ENCODE measurements around the gene SPATA2L.
"Not testable (repeated sequence)": the region's sequence is repeated elsewhere in the genome, so short reads cannot be mapped to it uniquely, and the experiment has no call there.

Gene SPATA2L

GRCh38 chr16:89670496-89671431, 30.7 kb downstream of the SPATA2L start:
- intact Hi-C loops (cut with DNase I) = no loop called here
- DNase-seq = no peak

GRCh38 chr16:89669755-89670154, 31.8 kb downstream of the SPATA2L start:
- DNase-seq = no peak
- intact Hi-C loops (cut with DNase I) = no loop called here

GRCh38 chr16:89668790-89669158, 32.7 kb downstream of the SPATA2L start:
- DNase-seq = no peak
- intact Hi-C loops (cut with DNase I) = no loop called here

DNA sequence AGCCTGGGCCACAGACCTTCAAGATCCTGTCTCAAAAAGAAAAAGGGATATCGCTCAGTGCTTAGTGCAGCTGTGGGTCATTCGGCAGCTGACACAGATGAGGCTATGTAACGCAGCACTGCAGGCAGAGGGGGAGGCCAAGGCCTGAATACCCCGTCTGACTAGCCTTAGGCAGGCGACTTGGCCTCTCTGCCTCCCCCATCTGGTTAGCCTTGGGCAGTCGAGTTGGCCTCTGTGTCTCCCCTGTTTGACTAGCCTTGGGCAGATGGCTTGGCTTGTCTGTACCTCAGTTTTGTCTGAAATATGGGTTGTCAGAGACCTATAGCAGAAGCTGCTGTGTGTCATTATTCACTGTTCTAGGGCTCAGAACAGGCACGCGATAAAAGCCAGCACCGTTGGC, 33.9 kb downstream of the SPATA2L start:
- DNase-seq = no peak
- intact Hi-C loops (cut with DNase I) = no loop called here

- DNase-seq = peak in 24 of 42 donors; percentile 21 to 65 (median 40)
- intact Hi-C loops (cut with DNase I) = not testable (repeated sequence)
Measured at GRCh38 chr16:89667000-89667399, 34.5 kb downstream of the SPATA2L start.

GRCh38 chr16:89664238-89664637, 37.3 kb downstream of the SPATA2L start:
- intact Hi-C loops (cut with DNase I) = not testable (repeated sequence)
- peak in 3 of 42 donors; percentile 22 to 58 (median 27) for DNase-seq

GRCh38 chr16:89661215-89661614, 40.3 kb downstream of the SPATA2L start:
- intact Hi-C loops (cut with DNase I) = no loop called here
- no peak for DNase-seq

DNA sequence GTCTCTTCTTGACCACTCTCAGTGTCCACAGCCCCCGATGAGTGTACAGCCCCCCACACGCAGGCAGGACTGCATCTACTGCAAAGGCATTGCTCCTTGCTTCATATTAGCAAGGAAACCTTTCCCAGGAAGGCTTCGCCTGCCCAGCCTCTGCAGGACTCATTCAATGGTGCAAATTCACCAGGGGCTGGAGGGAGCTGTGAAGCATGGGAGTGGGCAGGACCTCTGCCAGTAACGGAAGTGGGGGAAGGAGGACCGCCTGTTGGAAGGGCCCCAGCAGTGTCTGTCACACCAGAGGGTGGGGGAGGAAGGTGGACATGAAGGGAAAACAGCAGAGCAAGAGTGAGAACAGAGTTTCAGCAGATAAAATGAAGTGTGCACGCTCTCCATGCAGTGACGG, 41.4 kb downstream of the SPATA2L start:
- intact Hi-C loops (cut with DNase I) = no loop called here
- no peak for DNase-seq

GRCh38 chr16:89658221-89658879, 43.2 kb downstream of the SPATA2L start:
- peak in 3 of 42 donors; percentile 19 to 56 (median 28) for DNase-seq

GRCh38 chr16:89657442-89658220, 43.9 kb downstream of the SPATA2L start, which contains the start of the genes CHMP1A and SPATA33:
TSS of gene CHMP1A (minus strand) at chr16:89657708. CDS start at chr16:89657588, 120 bp downstream.
TSS of gene SPATA33 (plus strand) at chr16:89657836. CDS start at chr16:89657912, 76 bp downstream.
- intact Hi-C loops (cut with DNase I) = no loop called here
- DNase-seq = peak; percentile 65 to 97 (median 92)

More at GRCh38 chr16:89658221-89658879, 43.2 kb downstream of the SPATA2L start:
- intact Hi-C loops (cut with DNase I) = no loop called here

DNA sequence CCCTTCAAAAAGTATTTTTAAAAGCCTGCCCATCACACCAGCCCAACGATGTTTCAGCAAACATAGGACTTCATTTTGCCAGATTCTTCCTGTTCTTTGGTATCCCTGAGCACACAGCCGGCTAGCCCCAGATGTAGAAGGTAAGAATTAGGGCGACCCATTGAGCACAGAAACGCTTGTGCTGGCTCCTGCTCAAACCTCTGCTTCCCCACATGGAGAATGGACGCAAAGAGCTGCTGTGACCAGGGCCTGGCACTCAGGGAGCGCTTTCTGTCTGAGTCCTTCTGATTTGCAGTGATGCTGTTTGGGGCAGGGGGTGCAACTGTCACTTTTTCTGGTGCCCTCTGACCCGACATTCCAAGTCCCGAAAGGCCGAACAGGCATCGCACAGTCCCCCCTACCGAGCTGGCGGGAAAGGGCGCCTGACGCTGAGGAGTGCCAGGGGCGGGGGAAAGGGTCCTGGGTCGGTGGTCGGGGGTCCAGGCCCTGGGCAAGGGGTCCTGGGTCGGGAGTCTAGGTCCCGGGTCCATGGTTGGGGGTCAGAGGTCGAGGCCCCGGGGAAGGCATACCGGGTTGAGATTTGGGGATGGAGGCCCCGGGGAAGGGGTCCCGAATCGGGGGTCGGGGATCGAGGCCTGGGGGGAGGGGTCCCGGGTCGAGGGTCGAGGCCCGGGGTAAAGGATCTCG, 44.9 kb downstream of the SPATA2L start:
- no peak for DNase-seq
- intact Hi-C loops (cut with DNase I) = no loop called here

DNA sequence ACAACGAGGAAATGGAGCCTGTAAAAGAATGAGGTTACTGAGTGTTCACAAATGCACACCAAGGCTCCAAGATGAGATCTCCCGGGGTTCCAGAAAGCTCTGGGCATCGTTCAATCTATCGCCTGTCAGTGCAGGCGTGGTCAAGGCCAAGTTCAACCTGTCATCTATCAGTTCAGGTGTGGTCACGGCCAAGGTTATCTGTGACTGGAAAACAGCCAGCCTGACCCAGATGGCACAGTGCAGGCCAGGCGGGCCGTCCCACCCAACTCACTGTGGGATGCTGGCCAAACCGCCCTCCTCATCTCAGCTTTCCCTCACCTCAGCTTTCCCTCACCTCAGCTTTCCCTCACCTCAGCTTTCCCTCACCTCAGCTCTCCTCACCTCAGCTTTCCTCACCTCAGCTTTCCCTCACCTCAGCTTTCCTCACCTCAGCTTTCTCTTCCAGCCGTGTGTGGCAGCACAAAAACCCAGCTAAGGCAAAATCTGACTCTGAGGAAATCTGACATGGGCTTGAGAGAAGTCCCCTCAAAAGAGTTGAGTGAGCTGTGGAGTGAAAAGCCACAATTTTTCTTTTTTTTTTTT, 46.4 kb downstream of the SPATA2L start:
- intact Hi-C loops (cut with DNase I) = no loop called here
- no peak for DNase-seq

DNA sequence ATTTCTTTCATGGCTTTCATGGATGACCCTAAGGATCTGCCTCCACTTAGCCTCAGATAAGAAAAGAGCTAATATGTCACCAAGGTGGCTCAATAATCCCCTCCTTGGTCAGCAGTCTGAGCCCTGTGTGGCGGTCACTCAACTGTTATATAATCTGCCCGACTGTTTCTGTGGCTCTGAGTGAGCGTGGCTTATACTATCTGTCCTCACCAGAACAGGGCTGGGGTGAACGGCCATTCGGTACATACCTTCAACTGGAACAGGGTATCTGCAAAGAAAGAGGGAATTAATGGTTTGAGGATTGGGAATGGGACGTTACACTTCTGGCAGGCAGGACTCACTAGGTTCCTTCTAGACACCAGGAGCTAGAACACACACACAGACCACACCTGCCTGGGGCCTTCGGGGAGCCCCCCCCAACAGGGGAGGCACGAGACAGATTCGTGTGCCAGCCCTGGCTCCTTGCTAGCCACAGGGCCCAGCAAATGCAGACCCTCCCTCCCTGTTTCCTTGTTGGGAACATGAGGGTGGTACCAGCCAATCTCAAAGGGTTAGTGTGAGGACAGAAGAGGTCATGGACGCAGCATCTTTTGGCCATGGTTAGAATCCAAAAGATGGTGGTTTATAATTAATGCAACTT, 47.7 kb downstream of the SPATA2L start:
- DNase-seq = no peak
- intact Hi-C loops (cut with DNase I) = no loop called here

GRCh38 chr16:89651584-89651983, 49.9 kb downstream of the SPATA2L start:
- peak in 13 of 42 donors; percentile 20 to 55 (median 30) for DNase-seq
- intact Hi-C loops (cut with DNase I) = no loop called here

GRCh38 chr16:89646906-89647305, 54.6 kb downstream of the SPATA2L start:
- intact Hi-C loops (cut with DNase I) = no loop called here
- no peak for DNase-seq
